ENCODE results near the gene CACNA1S.
A peak's percentile ranks its signal among the peaks of the same experiment; 100 is the strongest.

Gene CACNA1S

DNA sequence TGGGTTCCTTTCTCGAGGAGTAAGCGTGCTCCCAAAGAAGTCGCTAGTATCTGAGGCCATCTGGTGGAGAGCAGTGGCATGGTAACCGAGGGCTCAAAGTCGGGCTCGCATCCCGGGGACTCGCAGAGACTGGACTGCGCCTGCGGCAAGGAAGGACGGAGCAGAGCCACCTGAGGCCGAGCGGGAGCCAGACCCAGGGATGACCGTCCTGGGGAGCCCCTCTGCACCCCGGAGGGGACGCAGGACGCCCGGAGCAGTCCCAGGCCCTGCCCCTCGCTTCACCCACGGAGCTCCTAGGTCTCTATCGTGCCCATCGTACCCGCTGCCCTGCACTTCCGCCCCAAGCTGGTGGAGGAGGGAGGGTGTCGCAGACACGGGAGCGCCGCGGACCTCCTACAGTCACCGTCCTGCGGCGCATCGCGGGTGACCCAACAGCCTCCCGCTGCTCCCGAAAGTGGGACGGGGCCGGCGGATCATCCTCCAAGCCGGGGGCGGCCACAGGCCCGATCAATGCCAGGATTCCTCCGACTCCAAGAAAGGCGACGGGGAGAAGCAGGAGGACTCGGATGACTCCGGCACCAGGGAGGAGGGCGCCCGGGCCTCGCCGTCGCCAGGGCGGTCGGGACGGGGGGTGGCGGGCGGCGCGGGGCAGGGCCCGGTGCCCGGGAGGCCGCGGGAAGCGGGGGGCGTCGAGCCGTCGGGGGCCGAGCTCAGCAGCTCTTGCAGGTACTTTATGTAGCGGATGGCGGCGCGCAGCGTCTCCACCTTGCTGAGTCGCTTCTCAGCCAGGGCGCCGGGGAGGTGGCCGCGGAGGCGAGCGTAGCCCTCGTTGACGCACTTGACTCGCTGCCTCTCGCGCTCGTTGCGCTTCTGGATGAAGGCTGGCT is 2.3 kb upstream of the CACNA1S start:
- peak; percentile 90 for DNase-seq

DNA sequence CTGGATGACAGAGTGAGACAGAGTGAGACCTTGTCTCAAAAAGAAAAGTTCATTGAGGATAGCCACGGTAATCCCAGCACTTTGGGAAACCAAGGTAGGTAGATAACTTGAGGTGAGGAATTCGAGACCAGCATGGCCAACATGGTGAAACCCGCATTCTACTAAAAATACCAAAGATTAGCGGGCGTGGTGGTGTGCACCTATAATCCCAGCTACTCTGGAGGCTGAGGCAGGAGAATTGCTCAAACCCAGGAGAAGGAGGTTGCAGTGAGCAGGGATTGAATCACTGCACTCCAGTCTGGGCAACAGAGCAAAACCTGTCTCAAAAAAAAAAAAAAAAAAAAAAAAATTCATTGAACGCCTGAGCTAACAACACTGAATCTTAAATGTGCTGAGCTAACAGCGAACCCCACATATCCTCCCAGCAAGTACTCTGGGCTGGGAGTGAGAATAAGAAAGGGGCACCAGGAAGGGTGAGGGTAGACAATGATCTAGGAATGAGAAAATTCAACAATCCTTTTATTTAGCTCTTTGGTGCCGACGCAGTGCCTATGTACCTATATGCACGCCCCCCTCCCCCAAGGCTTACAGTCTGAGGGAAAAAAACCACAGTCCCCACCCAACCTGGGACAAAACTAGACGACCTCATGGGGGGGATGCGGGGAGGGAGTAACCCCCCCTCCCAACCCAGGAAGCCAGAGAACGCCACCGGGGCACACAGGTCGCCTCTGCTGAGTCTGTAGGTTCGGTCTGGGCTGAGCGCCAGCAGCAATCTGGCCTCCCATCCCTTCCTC is 1.4 kb upstream of the CACNA1S start:
- no peak for DNase-seq

DNA sequence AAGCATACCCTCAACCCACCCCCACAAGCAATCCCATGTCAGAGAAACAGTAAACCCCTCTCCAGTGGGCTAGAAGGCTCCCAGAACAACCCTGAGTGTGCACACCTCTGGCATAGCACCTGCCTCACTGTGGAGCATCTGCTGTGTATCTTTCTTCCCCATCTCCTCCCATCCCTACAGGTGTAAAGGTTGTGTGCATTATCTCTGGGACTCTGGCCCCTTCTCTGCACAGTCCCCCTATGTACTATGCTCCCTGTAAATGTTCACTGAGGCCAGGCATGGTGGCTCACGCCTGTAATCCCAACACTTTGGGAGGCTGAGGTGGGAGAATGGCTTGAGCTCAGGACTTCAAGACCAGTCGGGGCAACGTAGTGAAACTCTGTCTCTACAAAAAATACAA is 700 bp upstream of the CACNA1S start:
- no peak for DNase-seq

DNA sequence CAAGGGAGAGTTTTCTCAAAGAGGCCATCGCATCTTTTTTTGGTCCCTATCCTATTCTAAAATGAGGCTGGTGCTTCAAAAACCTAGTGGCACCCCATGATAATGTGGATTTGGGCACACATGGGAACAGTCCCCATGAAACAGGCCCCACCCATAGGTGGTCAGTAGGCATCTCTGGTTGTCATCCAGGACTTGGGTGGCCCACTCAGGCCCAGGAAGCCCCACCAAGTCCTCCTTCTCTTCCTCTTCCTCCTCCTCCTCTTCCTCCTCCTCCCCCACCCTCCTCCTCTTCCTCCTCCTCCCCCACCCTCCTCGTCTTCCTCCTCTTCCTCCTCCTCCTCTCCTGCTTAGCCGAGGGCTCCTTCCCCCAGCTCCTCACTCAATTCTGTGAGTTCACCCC is 554 bp downstream of the CACNA1S start:
- DNase-seq, result no peak

DNA sequence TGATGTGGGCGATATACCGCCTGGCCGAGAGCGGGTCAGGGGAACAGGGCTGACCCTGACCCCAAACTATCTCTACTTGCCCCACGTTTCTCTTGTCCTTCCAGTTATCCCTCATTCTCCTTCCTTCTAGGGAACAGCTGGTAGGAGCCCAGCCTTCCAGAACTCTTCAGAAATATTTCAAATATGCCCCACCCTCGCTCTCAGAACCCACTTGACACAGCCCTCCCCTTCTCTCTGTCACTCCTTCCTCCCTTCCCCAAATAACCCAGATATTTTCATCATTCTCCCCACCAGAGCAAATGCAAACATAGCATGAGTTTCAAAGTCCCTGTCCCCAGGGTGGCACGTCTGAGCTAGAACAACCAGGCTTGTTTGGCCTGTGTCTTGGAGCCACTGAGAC is 1.1 kb downstream of the CACNA1S start:
- no peak for DNase-seq

DNA sequence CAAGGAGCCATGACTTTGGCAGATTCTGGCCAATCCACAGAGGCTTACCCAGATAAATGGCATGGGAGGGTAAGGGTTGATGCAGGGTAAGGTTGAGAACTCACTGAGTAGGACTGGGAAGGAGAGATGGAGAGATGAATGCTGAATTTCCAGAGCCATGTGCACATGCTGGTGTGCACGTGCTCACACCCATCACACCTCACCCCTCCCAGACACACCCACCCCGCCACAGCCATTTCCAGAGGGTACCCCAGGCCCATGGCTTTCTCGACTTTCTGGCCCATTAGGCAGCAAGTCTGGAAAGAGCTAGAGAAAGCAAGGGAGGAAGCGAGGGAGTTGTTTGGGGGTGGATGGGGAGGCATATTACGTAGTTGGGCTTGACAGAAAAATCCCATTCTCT is 1.6 kb downstream of the CACNA1S start:
- no peak for DNase-seq

DNA sequence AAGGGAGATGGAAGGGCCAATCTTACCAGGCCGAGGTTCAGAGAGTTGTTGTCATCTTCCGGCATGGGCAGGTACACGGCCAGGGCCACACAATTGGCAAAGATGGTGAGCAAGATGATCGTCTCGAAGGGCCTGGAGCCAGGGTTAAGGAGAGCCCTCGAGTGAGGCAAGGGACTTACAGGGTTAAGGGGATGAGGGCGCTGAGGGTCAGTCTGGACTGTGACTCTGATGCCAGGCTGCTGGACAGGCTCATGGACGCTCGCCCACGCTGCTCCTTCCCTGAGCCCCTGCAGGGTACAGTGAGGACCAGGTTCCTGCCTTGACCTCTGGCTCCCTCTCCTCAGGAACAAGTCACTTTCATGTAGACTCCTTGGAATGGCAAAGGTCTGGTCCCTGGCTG is 2.1 kb downstream of the CACNA1S start:
- no peak for DNase-seq

DNA sequence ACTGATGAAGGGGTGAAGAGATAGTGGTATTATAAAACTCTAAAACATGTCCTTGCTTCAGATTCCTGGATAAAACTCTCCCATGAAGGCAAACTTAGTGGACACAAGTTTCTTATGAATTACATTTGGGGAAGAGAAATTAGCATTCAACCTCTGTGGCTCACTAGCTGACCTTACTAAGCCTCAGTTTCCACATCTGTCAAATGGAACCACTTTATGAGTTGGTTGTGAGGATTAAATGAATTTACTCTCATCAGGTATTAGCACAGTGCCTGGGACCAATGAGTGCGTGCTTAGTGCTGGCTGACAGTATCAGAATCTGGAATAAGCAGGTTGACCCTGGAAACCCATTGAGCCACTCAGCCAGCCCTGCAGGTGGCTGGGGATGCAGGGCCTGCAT is 2.6 kb downstream of the CACNA1S start:
- no peak for DNase-seq

DNA sequence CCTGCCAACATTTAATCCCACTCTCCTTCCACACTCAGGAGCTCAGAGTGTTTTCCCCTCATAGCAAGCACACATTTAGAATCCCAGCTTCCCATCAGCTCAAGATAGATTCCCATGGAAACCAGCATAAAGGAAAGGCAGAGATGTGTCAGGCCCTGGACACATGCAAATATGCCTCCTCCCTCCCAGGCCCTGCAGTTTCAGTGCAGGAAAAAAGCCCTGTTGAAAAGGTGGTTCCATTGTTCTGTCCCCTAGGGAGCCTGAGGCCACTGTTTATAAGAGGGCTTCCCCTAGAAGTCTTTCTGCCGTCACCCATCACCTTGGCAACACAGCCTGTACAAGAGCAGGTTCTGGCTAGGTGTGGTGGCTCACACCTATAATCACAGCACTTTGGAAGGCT is 3.6 kb downstream of the CACNA1S start:
- no peak for DNase-seq

DNA sequence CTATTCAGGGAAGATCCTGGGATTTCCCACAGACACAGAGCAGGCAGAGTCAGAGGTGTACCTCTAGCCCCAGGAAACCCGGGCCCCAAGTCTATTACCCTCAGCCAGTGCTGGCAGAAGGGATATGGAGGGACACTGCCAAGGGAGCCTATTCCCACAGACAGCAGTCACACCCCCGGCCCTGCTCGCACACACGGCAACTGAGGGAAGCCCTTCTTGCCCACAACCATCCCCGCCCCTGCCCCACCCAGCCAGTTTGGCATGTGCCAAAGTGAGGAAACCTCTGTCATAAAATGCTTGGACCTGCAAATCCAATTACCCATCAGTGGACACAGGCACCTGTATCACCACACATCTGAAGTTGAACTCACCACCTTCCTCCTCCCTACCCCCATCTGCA is 6.5 kb downstream of the CACNA1S start:
- DNase-seq, result no peak

DNA sequence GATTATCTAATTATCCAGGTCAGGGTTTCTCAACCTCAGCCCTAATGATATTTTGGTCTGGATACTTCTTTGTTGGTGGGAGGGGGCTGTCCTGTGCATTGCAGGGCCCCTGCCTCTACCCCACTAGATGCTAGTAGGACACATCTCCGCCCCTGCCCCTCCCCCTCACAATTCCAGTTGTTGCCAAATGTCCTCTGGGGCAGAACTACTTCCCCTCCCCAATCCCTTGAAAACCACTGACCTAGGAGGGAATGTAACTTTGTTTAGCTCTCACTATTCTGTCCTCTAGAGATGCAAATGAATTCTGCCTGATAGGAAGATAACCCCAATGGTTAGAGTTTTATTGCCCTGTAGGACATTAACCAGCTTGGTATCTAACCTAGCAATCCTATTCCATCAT is 8.1 kb downstream of the CACNA1S start:
- DNase-seq, result no peak

DNA sequence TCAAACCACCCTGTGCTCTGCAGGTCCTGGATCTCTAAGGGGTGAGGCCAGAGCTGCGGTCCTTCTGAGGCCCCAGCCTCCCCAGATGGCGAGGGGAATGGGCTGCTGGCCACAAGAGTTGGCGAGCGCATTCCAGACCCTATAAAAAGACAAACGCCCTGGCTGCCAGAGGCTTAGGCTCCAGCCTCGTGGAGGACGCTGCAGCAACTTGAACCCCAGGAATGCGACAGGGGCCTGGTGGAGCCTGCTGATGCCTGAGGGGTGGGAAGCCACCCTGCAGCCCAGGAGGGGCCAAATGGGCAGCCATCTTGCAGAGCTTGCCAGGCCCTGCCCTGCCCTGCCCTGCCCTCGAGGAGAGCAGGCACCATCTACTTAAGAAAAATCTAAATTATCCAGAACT is 8.6 kb downstream of the CACNA1S start:
- DNase-seq, result no peak

DNA sequence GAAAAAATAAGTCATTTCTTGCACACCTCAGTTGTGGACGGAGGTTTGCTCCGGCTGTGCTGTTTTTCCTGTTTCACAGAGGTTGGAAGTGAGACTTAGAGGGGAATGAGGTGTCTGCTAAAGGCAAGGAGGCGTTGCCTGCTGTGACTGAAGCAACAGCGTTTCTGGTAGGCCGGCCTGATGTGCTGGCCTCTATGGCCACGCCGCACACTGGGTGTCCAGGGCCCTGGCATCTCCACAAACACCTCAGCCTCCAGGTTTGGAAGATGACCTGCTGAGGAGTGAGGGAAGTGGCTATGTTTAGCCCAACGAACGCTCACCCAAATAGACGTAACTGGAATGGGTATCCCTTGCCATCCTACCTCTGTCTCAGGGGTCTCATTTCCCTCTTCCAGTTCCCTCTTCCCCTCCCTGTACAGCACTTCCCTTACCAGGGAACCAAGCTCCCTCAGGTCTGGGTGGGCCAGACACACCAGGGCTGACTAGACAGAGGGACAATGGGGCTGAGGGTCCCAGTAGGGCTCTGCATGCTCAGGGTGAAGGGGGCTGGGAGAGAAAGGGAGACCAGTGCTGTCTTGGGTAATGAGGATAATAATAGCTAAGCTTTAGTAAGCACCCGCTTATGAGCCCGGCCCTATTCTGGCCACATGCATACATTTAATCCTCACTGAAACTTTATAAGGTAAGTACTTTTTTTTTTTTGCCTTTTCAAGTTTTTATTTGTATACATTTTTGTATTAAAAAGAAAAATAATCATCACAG is 11.9 kb downstream of the CACNA1S start:
- DNase-seq, result no peak

DNA sequence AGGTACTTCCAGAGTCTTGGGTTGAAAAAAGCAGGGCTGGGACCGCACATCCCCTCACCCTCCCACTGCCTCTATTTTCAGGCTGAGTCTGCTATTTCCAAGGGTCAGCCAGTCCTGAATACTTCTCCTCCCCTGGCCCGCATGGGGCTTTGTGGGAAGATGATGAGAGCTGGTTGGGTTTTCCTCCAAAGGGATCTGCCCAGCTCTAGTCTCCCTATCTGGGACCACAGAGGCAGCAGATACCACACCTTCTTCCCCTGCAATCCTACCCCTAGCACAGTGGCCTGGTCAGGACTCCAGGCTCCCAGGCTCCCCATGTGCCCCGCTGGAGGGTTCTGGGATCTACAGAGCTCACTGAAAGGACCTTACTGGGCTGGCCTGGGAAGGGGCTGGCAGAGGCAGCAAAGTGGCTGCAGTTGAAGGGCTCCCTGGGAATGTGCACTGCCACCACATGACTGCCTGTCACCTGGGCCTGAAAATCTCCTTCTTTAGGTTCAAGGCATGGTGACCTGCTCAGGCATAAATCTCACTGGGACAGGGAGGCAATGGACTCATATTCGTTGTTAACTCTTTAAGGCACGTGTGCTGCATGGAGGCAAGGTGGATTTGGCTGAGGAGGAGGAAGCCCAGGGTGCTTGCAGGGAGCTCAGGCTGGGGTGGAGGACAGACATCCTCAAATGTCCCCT is 13.1 kb downstream of the CACNA1S start:
- DNase-seq, result no peak

DNA sequence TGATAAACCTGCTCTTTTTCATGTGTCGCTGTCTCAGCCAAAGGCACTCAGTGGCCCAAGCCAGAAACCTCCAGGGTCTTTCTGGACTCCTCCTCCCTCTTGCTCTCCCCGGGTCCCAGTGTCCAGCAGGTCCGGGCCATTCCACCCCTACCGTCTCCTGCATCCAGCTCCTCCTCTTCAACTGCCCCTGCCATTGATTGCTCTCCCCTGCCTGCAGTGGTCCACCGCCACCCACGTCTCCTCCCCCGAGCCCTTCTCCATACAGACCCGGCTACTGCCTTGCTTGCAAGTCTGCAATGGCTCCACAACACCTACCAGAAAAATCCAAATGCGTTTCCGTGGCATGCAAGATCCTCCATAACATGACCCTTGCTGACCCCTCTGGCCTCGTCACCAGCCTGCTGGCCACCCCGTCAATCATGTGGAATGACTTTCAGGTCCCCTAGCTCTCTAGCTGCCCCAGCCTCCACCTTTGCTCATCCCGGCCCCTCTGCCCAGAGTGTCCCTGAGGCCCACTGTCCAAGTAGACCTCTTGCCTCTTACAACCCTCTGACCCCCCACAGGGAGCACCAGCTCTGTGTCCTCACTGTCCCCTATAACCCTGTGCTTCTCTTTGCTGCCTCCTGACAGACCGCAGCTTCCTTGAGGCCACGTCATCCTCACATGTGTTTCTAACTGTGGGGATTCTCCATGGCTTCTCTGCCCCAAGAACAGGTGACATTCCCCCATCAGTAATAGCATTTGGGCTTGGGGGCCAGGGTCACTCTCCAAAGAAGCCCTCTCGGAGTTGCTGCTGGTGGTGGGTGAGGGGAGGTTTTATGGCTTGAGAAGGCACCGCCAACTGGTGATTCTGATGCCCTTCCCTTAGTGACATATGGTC is 15.0 kb downstream of the CACNA1S start:
- DNase-seq, result no peak

DNA sequence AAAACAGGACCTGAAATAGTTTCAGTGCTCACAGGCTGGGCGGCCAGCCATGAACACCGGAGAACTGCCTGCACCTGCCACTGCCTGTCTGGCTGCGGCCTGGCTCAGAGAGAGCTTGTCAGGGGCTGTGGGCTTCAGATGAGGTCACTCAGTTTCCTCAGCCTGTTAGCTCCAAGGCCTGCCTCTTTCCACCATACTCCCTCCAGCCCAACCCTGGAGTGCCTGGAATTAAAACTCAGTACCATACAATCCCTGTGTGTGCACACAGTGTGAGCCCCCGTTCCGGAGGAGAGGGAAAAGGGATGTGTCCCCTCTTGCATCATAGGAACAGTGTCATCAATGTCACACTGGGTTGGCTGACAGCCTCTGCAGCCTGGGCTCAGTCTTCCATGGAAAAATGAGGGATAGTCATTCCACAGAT is 16.2 kb downstream of the CACNA1S start:
- no peak for DNase-seq

DNA sequence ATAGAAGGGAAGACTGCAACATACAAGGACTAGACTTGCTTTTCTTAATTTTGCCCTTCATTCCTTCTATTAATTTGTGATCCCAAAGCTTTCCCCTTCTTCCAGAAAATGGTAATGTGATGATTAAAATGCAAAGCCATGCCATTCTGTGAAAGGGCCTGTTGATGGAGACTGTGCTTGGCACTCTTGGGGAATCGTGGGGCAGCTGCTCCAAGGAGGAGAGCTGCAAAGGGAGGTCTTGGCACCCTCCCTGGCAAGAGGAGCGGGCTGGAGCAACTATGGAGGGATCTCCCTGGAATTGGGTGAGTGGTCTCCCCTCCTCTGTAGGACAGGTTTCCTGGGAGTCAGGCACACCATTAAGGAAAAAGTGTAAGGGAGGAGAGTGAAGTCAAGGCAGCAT is 16.6 kb downstream of the CACNA1S start:
- no peak for DNase-seq

DNA sequence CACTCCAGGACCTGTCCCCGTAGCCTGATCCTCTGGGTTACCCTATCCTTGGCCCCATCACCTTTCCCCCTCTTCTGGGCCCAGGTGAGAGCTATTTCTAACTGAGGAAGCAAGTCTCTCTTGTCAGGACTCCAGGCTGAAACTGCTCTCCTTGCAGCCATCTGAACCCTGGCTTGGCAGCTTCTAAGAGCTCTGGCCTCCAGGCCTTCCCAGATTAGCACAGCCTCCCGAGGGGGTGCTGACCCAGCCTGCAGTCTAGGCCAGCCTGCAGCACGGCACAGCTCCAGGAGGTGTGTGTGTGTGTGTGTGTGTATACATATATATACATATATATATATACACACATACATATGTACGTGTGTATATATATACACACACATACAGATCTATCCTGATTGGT is 17.4 kb downstream of the CACNA1S start:
- DNase-seq, result no peak

DNA sequence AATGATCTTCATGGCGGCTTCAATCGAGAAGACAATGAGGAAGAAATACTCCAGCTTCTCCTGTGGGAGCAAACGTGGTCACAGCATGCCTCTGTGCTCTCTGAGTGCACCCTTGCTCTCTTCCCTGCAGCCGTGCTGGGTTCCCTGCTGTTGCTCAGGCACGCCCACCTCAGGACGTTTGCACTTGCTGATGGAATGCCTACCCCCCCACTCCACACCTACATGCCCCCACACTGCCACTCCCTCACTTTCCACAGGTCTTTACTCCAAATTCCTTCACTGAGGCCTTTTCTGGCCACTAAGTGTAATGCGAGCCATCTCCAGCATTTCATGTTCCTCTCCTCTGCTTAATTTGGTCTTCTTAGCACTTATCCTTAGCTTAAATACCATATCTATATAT is 18.3 kb downstream of the CACNA1S start:
- DNase-seq, result no peak

DNA sequence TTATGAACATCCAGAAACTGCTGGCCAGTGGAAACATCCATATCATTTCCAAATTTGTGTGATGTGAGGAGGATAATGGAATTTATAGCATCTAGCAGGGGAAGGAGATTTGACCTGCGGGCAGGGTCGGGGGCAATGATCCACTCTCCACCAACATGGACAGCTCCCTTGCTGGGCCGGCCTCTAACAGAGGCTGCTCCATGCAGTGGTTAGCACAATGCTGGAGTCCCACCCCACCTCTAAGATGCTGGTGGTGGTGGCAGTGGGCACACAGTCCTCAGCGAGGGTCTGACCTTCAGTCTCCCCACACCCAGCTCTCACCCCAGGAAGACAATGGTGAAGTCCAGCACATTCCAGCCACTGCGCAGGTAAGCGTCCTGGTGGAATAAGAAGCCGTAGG is 18.7 kb downstream of the CACNA1S start:
- no peak for DNase-seq

DNA sequence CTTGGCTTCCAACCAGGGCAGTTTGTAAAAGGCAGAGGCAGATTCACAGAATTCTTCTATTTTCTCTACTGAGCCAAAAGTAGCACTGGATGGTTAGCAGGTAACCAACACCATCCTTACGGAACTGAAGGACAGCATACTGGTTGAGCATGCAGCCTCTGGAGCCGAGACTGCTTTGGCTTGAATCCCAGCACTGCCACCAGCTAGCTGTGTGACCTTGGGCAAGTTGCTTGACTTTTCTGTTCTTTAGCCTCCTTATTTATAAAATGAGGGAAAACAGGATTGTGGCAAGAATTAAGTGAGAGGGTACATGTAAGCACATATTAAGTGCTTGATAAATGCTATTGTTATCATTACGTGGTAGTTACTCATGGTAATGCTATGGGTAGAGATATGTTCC is 19.5 kb downstream of the CACNA1S start:
- no peak for DNase-seq

DNA sequence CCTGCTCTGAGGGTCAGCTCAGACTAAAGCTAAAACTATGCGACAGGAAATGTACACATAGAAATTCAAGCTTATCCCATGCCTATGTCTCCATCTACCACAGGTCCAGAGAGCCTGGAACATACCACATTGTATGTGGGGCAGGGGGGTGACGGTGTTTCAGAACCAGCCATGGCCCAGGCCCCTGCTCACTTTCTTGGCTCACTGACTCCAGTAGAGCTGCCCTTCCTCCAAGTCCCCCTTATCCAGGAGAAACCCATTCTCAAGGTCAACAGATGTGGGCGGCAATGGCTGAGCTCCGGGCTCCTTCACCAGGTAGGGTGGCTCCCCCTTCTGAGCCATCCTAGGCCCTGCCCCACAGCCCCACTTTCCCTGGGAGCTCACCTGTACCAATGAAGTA is 21.0 kb downstream of the CACNA1S start:
- no peak for DNase-seq

Measured in activated CD8-positive, alpha-beta memory T cell treated with anti-CD3 and anti-CD28 coated beads for 24 hours (primary cell).